Activated B cell treated with CpG ODN at 0.5 μM for 24 hours (primary cell): ENCODE data around the gene LRRC55. TPM values are rescaled to one million over a fixed set of nuclear protein-coding genes. Genes with fewer than 3 reads are reported as not detected.

Experiments
- ATAC-seq: fragments of 200-7000 bp; cut with Tn5 transposase; one replicate; pipeline ENCODE4 v1.10.0; 2021; ENCODE audit warnings: low read depth, mild to moderate bottlenecking, moderate library complexity
- CTCF ChIA-PET: fragments of 350-600 bp; sonication (Branson Sonifier 250); formaldehyde crosslinking; loops from one replicate; lab custom pipeline; 2021; ENCODE audit warnings: antibody characterized with exemption; lab: Charles Lee
- POLR2A ChIA-PET: fragments of 350-600 bp; sonication (Branson Sonifier 250); formaldehyde crosslinking; loops from one replicate; lab custom pipeline; 2021; ENCODE audit warnings: antibody characterized with exemption; lab: Charles Lee
- DNase-seq: peaks from one replicate; pipeline ENCODE4 v3.0.0; 2022
- H3K27ac Mint-ChIP-seq: one replicate; pipeline ENCODE4 v1.8.0; 2020; ENCODE audit warnings: mixed read lengths
- H3K27me3 Mint-ChIP-seq: one replicate; pipeline ENCODE4 v1.8.0; 2021; ENCODE audit warnings: mixed read lengths
- H3K36me3 Mint-ChIP-seq: one replicate; pipeline ENCODE4 v1.8.0; 2021; ENCODE audit warnings: low read depth, mixed read lengths
- H3K4me1 Mint-ChIP-seq: one replicate; pipeline ENCODE4 v1.8.0; 2021; ENCODE audit warnings: mixed read lengths
- H3K4me3 Mint-ChIP-seq: one replicate; pipeline ENCODE4 v1.8.0; 2020; ENCODE audit warnings: mild to moderate bottlenecking, mixed read lengths
- H3K9me3 Mint-ChIP-seq: one replicate; pipeline ENCODE4 v1.8.0; 2020; ENCODE audit warnings: mixed read lengths
- CTCF ChIP-seq: fragments of 200-600 bp; IDR thresholded peaks from one replicate; pipeline ENCODE4 v1.8.0; 2022; ENCODE audit warnings: antibody characterized with exemption, mild to moderate bottlenecking
- intact Hi-C: fragments of 100-400 bp; cut with micrococcal nuclease; formaldehyde crosslinking; loops from one replicate; pipeline ENCODE4 v1.15.1; 2024
- total RNA-seq: library from RNA; stranded (reverse); gene quantifications from 2 replicates; pipeline ENCODE4 v1.2.3, GENCODE V29; 2022

The LRRC55 gene
- total RNA-seq, 1 donor from 2014 or later, result not detected

- intact Hi-C loops, result no loop called here
- ATAC-seq (no peak), DNase-seq (no peak)
- TF ChIP-seq CTCF, result no peak
- Mint-ChIP-seq H3K27me3 (peaks cover 22% of the 10 kb centered on the region), H3K4me1 (no peaks in the 10 kb centered on the region), H3K4me3 (no peak overlapping the region), H3K9me3 (no peaks in the 10 kb centered on the region), H3K36me3 (no peaks in the 10 kb centered on the region), H3K27ac (no peak overlapping the region)
- ChIA-PET CTCF (no interaction called here), POLR2A (no interaction called here)
Measured at GRCh38 chr11:57228600-57228999, 46.8 kb downstream of the LRRC55 start.

GRCh38 chr11:57230316-57230715 lies 48.6 kb downstream of the LRRC55 start:
- CTCF ChIA-PET, result no interaction called here
- H3K27ac Mint-ChIP-seq, result no peak overlapping the region

GRCh38 chr11:57230791-57231538 lies 49.2 kb downstream of the LRRC55 start:
- TF ChIP-seq CTCF, result no peak
- H3K4me3 Mint-ChIP-seq, result no peak overlapping the region
- ATAC-seq (no peak), DNase-seq (no peak)
- intact Hi-C loops, result no loop called here
- ChIA-PET POLR2A (no interaction called here), CTCF (no interaction called here)
- H3K4me1 Mint-ChIP-seq, result no peaks in the 10 kb centered on the region
- H3K27me3 Mint-ChIP-seq, result peaks cover 40% of the 10 kb centered on the region
- no peak overlapping the region for H3K27ac Mint-ChIP-seq
- H3K36me3 Mint-ChIP-seq, result no peaks in the 10 kb centered on the region
- H3K9me3 Mint-ChIP-seq, result no peaks in the 10 kb centered on the region

More at GRCh38 chr11:57230316-57230715, 48.6 kb downstream of the LRRC55 start:
- intact Hi-C loops, result no loop called here
- no peak for DNase-seq
- Mint-ChIP-seq H3K4me1 (no peaks in the 10 kb centered on the region), H3K9me3 (no peaks in the 10 kb centered on the region), H3K27me3 (peaks cover 34% of the 10 kb centered on the region), H3K36me3 (no peaks in the 10 kb centered on the region), H3K4me3 (no peak overlapping the region)
- POLR2A ChIA-PET, result no interaction called here
- TF ChIP-seq CTCF, result no peak
- no peak for ATAC-seq

- Mint-ChIP-seq H3K4me3 (no peak overlapping the region), H3K9me3 (no peaks in the 10 kb centered on the region), H3K27me3 (peaks cover 44% of the 10 kb centered on the region), H3K4me1 (no peaks in the 10 kb centered on the region), H3K27ac (no peak overlapping the region), H3K36me3 (no peaks in the 10 kb centered on the region)
- DNase-seq (no peak), ATAC-seq (no peak)
- TF ChIP-seq CTCF, result peak; percentile 3
- POLR2A ChIA-PET, result no interaction called here
- CTCF ChIA-PET, result no interaction called here
- intact Hi-C loops, result no loop called here
Measured at GRCh38 chr11:57231539-57232253, 49.9 kb downstream of the LRRC55 start.

- no peak for TF ChIP-seq CTCF
- Mint-ChIP-seq H3K4me1 (no peaks in the 10 kb centered on the region), H3K9me3 (no peaks in the 10 kb centered on the region), H3K36me3 (no peaks in the 10 kb centered on the region), H3K27ac (no peak overlapping the region), H3K4me3 (no peak overlapping the region), H3K27me3 (peaks cover 52% of the 10 kb centered on the region)
- ChIA-PET POLR2A (no interaction called here), CTCF (no interaction called here)
- no peak for ATAC-seq
- intact Hi-C loops, result no loop called here
- DNase-seq, result no peak
Measured at GRCh38 chr11:57233702-57234101, 51.9 kb downstream of the LRRC55 start.
